HG03039 (cell line): ENCODE data around the gene ALG3.

Experiments used
- ATAC-seq: cut with Tn5 transposase; IDR thresholded peaks from one replicate; pipeline ENCODE4 v1.9.1; 2021; ENCODE audit warnings: mild to moderate bottlenecking, moderate library complexity; ENCODE audit not compliant: unreplicated experiment

ALG3 gene

GRCh38 chr3:184260724-184261269, 12.0 kb upstream of the ALG3 start:
- ATAC-seq = no peak

GRCh38 chr3:184259878-184260723, 11.3 kb upstream of the ALG3 start:
- ATAC-seq = no peak

- ATAC-seq = no peak
Measured at GRCh38 chr3:184259396-184259877, 10.7 kb upstream of the ALG3 start.

- ATAC-seq = no peak
Measured at GRCh38 chr3:184258926-184259325, 10.2 kb upstream of the ALG3 start.

GRCh38 chr3:184257083-184257915, 8.5 kb upstream of the ALG3 start:
- no peak for ATAC-seq

- no peak for ATAC-seq
Measured at GRCh38 chr3:184255291-184256039, 6.7 kb upstream of the ALG3 start.

- peak; percentile 55 for ATAC-seq
Measured at GRCh38 chr3:184250167-184250828, 1.5 kb upstream of the ALG3 start.

GRCh38 chr3:184249412-184250166, 827 bp upstream of the ALG3 start, which contains the start of gene EEF1AKMT4:
Gene EEF1AKMT4, plus strand, starts transcription at chr3:184249672. Its CDS starts 23 bp downstream, at chr3:184249695.
- ATAC-seq = peak; percentile 81

- ATAC-seq = no peak
Measured at GRCh38 chr3:184242297-184242685, 6.5 kb downstream of the ALG3 start.

- no peak for ATAC-seq
Measured at GRCh38 chr3:184241447-184242296, 7.1 kb downstream of the ALG3 start.

- ATAC-seq = no peak
Measured at GRCh38 chr3:184241141-184241446, 7.7 kb downstream of the ALG3 start.

GRCh38 chr3:184240384-184241140, 8.2 kb downstream of the ALG3 start:
- ATAC-seq = no peak

- ATAC-seq = no peak
Measured at GRCh38 chr3:184239708-184240107, 9.1 kb downstream of the ALG3 start.

GRCh38 chr3:184239221-184239620, 9.5 kb downstream of the ALG3 start:
- ATAC-seq = no peak

- ATAC-seq = no peak
Measured at GRCh38 chr3:184238246-184238818, 10.4 kb downstream of the ALG3 start.

GRCh38 chr3:184237807-184238206, 11.0 kb downstream of the ALG3 start:
- no peak for ATAC-seq

- no peak for ATAC-seq
Measured at GRCh38 chr3:184237211-184237610, 11.6 kb downstream of the ALG3 start.

GRCh38 chr3:184236636-184237035, 12.1 kb downstream of the ALG3 start:
- ATAC-seq = no peak
